K562 (cell line): ENCODE results near the gene ADAM23. TPM values are rescaled to one million over a fixed set of nuclear protein-coding genes. Genes with fewer than 3 reads are reported as not detected.

Experiments
- ATAC-seq: fragments of 200-7000 bp; cut with Tn5 transposase; 3 replicates; pipeline ENCODE4 v1.9.1; 2020; ENCODE audit warnings: moderate library complexity
- BruUV-seq: library from RNA; stranded (reverse); fragments of 400-500 nt; replicated peaks from 2 replicates; lab custom pipeline; 2021; lab: Mats Ljungman, UMichigan
- CTCF ChIA-PET: fragments of 300-600 bp; formaldehyde crosslinking; extraction: SDS; loops from one replicate; lab custom pipeline; 2021; ENCODE audit warnings: low intra/inter-chr PET ratio; lab: Yijun Ruan, JAX
- POLR2A ChIA-PET: fragments of 300-600, 350-650 bp; sonication (Branson Sonifier 250); formaldehyde crosslinking; extraction: SDS; loops from one replicate; lab custom pipeline; 2021; ENCODE audit warnings: antibody characterized with exemption, inconsistent platforms; lab: Yijun Ruan, JAX
- DNase-seq, 4 experiments: peaks; one replicate each; pipeline versions ENCODE4 v3.0.0 to v3.0.0-alpha.2; 2011 to 2018; ENCODE audit warnings: low spot score in 3 of 4, mixed read lengths in 3 of 4; ENCODE audit errors: extremely low read depth in 1 of 4
- FAIRE-seq: peaks from 2 replicates; lab custom pipeline; 2011; peaks lifted over from hg19 to GRCh38; lab: Jason Lieb, UNC
- H2AFZ ChIP-seq: 2 replicates; pipeline ENCODE4 v1.6.0; 2011; ENCODE audit warnings: low read depth, low read length, control low read depth, inconsistent platforms
- H3K27ac ChIP-seq: fragments of 200-600 bp; 3 replicates; pipeline ENCODE4 v1.8.0; 2011; ENCODE audit warnings: low read depth, mild to moderate bottlenecking, control low read depth, inconsistent platforms, low read length, moderate library complexity, mixed read lengths; ENCODE audit errors: extremely low read depth
- H3K27me3 ChIP-seq, 2 experiments: fragments of 300-600 bp in 1 of 2; 2 replicates in 1 of 2; 3 replicates in 1 of 2; pipeline versions ENCODE4 v1.6.0 to v1.8.0; 2011; ENCODE audit warnings: inconsistent platforms in 2 of 2, low read length in 2 of 2, mild to moderate bottlenecking in 1 of 2, mixed read lengths in 1 of 2, moderate library complexity in 1 of 2; ENCODE audit not compliant: control insufficient read depth in 2 of 2, insufficient read depth in 2 of 2
- H3K36me3 ChIP-seq: fragments of 300-600 bp; 3 replicates; pipeline ENCODE4 v1.8.0; 2011; ENCODE audit warnings: mild to moderate bottlenecking, low read length, inconsistent platforms; ENCODE audit not compliant: control insufficient read depth, insufficient read depth
- H3K4me1 ChIP-seq, 2 experiments: fragments of 200-600 bp in 1 of 2; replicated peaks in 1 of 2; 2 replicates in 1 of 2; 3 replicates in 1 of 2; pipeline versions ENCODE4 v1.5.1 to v1.8.0; 2011; ENCODE audit warnings: inconsistent platforms in 2 of 2, low read length in 2 of 2, mild to moderate bottlenecking in 1 of 2, mixed read lengths in 1 of 2, moderate library complexity in 1 of 2; ENCODE audit not compliant: control insufficient read depth in 2 of 2, insufficient read depth in 2 of 2
- H3K4me2 ChIP-seq: 2 replicates; pipeline ENCODE4 v1.6.1; 2011; ENCODE audit warnings: low read length, control low read depth, inconsistent platforms, mixed read lengths; ENCODE audit not compliant: insufficient read depth
- H3K4me3 ChIP-seq: fragments of 200-600 bp; sonication (generic), shearing (Covaris generic); 2 replicates; pipeline ENCODE4 v1.5.1; 2016; ENCODE audit warnings: control low read depth, inconsistent platforms
- H3K79me2 ChIP-seq: fragments of 200-600 bp; 3 replicates; pipeline ENCODE4 v1.8.0; 2011; ENCODE audit warnings: low read length, inconsistent platforms; ENCODE audit not compliant: control insufficient read depth, insufficient read depth
- H3K9ac ChIP-seq, 2 experiments: 2 replicates each; pipeline versions ENCODE4 v1.6.0 to v1.6.1; 2011; ENCODE audit warnings: low read depth in 2 of 2, low read length in 2 of 2, control low read depth in 1 of 2, inconsistent platforms in 1 of 2, mild to moderate bottlenecking in 1 of 2, mixed read lengths in 1 of 2; ENCODE audit not compliant: insufficient read depth in 1 of 2
- H3K9me1 ChIP-seq: one replicate; pipeline ENCODE4 v1.6.0; 2011; ENCODE audit warnings: inconsistent platforms, mild to moderate bottlenecking, low read length, moderate library complexity; ENCODE audit not compliant: control insufficient read depth, insufficient read depth
- H3K9me3 ChIP-seq: replicated peaks from 2 replicates; pipeline ENCODE4 v1.5.1; 2011; ENCODE audit warnings: low read depth, low read length, inconsistent platforms; ENCODE audit not compliant: control insufficient read depth, insufficient read depth
- H4K20me1 ChIP-seq: replicated peaks from 2 replicates; pipeline ENCODE4 v1.6.1; 2011; ENCODE audit warnings: low read length, inconsistent platforms, mixed read lengths; ENCODE audit not compliant: control insufficient read depth, insufficient read depth
- BCL6 ChIP-seq: fragments of 250-450 bp; sonication (Bioruptor Pico); IDR thresholded peaks from 2 replicates; pipeline ENCODE4 v1.4.0; 2020
- CEBPG ChIP-seq, 3 experiments: fragments of 200-800 bp in 1 of 3; sonication (Bioruptor generic) in 1 of 3; sonication (generic) in 1 of 3; formaldehyde crosslinking in 1 of 3; IDR thresholded peaks in 2 of 3; conservative IDR thresholded peaks in 1 of 3; 2 replicates each; pipeline versions ENCODE4 v1.6.1 to v1.8.0; 2016 to 2022; ENCODE audit warnings: missing compliant biosample characterization in 2 of 3, missing genetic modification characterization in 2 of 3, mild to moderate bottlenecking in 1 of 3, missing genetic modification reagents in 1 of 3
- PML ChIP-seq: IDR thresholded peaks from 2 replicates; pipeline ENCODE4 v1.6.1; 2012; ENCODE audit warnings: low read length, inconsistent platforms
- SUPT5H ChIP-seq: fragments of 450-650 bp; IDR thresholded peaks from 2 replicates; pipeline ENCODE4 v1.6.1; 2016
- WGBS: fragments of 100-300 bp; shearing (Covaris generic); methylation state at CpG from one replicate; pipeline ENCODE4 v1.1.6; 2016; ENCODE audit warnings: low coverage, mixed read lengths; ENCODE audit not compliant: insufficient coverage; ENCODE audit errors: missing lambda C conversion rate; 5-methylcytosine and 5-hydroxymethylcytosine counted together
- in situ Hi-C: fragments of 300-500 bp; cut with MboI; formaldehyde crosslinking; loops from 4 replicates; pipeline ENCODE4 v1.15.0; 2018; ENCODE audit warnings: inconsistent platforms, mixed read lengths
- intact Hi-C: fragments of 100-400 bp; cut with micrococcal nuclease; formaldehyde crosslinking; loops from 2 replicates; pipeline ENCODE4 v1.14.2; 2022
- polyA plus RNA-seq, 8 experiments: library from polyadenylated mRNA; depleted of rRNA in 4 of 8; stranded (reverse) in 5 of 8; unstranded in 3 of 8; fragments of >200 nt; fragmentation: Nextera tagmentation in 2 of 8; fragmentation: Illumina TruSeq in 1 of 8; extraction: Ambion mirVana in 2 of 8; extraction: Trizol in 1 of 8; gene quantifications; 2 replicates each; pipeline versions ENCODE4 v1.2.1 to v1.2.3, GENCODE V29; 2011 to 2014; ENCODE audit warnings: inconsistent platforms in 1 of 8, missing spikeins in 1 of 8
- total RNA-seq, 7 experiments: library from RNA; depleted of rRNA in 6 of 7; stranded (reverse); fragments of >200 nt in 6 of 7; fragmentation: Illumina TruSeq in 2 of 7; extraction: Trizol in 2 of 7; gene quantifications; 2 replicates each; pipeline versions ENCODE4 v1.2.1 to v1.2.3, GENCODE V29; 2011 to 2021; ENCODE audit warnings: low replicate concordance in 1 of 7
- TF ChIP-seq, protein P1 (sequence below): fragments of 450-650 bp; IDR thresholded peaks from 2 replicates; pipeline ENCODE4 v1.6.1; 2017; ENCODE audit warnings: mild to moderate bottlenecking, moderate library complexity
- TF ChIP-seq, protein P2 (sequence below), 3 experiments: IDR thresholded peaks in 2 of 3; conservative IDR thresholded peaks in 1 of 3; 2 replicates each; pipeline ENCODE4 v1.5.1; 2011 to 2012; ENCODE audit warnings: low read length in 3 of 3, mild to moderate bottlenecking in 3 of 3, control low read depth in 2 of 3, improper control_type of control experiment in 1 of 3, inconsistent platforms in 1 of 3, low read depth in 1 of 3, mixed read lengths in 1 of 3, moderate library complexity in 1 of 3; ENCODE audit not compliant: insufficient read depth in 2 of 3
- TF ChIP-seq, protein P3 (sequence below): sonication (generic); formaldehyde crosslinking; IDR thresholded peaks from 2 replicates; pipeline ENCODE4 v1.8.1; 2023; ENCODE audit warnings: mild to moderate bottlenecking, missing genetic modification reagents

ADAM23 gene
- total and polyA plus RNA-seq, 9 of the 15 experiments (the other 6 are each of a cell fraction or from before 2014, with no cell fraction given): 0.02 TPM; not detected in 8

DNA sequence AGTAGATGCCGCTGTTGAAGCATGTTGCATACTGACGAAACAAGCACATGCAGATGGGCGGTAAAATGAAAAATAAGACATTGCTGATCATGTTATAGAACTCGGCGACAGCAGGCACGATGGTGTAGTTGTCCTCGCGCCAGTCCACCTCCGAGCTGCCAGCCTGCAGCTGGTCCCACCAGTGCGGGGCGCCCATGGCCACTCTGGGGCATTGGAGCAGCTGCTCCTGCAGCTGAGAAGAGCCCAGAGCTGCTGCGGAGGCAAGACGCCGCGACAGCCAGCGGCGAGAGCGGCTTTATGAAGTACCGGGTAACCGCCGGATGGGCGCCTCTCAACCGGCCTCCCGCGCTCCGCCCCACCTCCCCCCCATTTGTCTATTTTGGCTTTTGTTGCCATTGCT is 32.6 kb upstream of the ADAM23 start:
- Histone ChIP-seq H3K9me3 (no peaks in the 10 kb centered on the region), H3K9me1 (no peaks in the 10 kb centered on the region), H4K20me1 (no peaks in the 10 kb centered on the region), H3K27ac (no peak overlapping the region), H2AFZ (no peak overlapping the region), H3K79me2 (no peaks in the 10 kb centered on the region), H3K36me3 (no peaks in the 10 kb centered on the region), H3K27me3 (no peaks in the 10 kb centered on the region), H3K4me1 (no peaks in the 10 kb centered on the region), H3K4me2 (no peak overlapping the region), H3K9ac (no peak overlapping the region), H3K4me3 (no peak overlapping the region)
- FAIRE-seq (no peak), DNase-seq (no peak), ATAC-seq (no peak)
- BruUV-seq: no TSS peak
- intact Hi-C loops (no loop called here), in situ Hi-C loops (no loop called here)
- ChIA-PET POLR2A (no interaction called here), CTCF (no interaction called here)
- 13% methylated on average over 13 of the region's 26 CpGs for WGBS
- TF ChIP-seq SUPT5H: no peak
- TF ChIP-seq, protein P1, sequence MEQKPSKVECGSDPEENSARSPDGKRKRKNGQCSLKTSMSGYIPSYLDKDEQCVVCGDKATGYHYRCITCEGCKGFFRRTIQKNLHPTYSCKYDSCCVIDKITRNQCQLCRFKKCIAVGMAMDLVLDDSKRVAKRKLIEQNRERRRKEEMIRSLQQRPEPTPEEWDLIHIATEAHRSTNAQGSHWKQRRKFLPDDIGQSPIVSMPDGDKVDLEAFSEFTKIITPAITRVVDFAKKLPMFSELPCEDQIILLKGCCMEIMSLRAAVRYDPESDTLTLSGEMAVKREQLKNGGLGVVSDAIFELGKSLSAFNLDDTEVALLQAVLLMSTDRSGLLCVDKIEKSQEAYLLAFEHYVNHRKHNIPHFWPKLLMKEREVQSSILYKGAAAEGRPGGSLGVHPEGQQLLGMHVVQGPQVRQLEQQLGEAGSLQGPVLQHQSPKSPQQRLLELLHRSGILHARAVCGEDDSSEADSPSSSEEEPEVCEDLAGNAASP: no peak
- no peak for TF ChIP-seq CEBPG (CRISPR knock-in tag; IDR thresholded peaks at IDR 0.05)
- TF ChIP-seq CEBPG (tag; conservative IDR thresholded peaks at IDR 0.05 in 1 of 2, IDR thresholded peaks at IDR 0.05 in 1 of 2): no peak
- no peak for TF ChIP-seq PML
- TF ChIP-seq, protein P2, sequence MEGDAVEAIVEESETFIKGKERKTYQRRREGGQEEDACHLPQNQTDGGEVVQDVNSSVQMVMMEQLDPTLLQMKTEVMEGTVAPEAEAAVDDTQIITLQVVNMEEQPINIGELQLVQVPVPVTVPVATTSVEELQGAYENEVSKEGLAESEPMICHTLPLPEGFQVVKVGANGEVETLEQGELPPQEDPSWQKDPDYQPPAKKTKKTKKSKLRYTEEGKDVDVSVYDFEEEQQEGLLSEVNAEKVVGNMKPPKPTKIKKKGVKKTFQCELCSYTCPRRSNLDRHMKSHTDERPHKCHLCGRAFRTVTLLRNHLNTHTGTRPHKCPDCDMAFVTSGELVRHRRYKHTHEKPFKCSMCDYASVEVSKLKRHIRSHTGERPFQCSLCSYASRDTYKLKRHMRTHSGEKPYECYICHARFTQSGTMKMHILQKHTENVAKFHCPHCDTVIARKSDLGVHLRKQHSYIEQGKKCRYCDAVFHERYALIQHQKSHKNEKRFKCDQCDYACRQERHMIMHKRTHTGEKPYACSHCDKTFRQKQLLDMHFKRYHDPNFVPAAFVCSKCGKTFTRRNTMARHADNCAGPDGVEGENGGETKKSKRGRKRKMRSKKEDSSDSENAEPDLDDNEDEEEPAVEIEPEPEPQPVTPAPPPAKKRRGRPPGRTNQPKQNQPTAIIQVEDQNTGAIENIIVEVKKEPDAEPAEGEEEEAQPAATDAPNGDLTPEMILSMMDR (IDR thresholded peaks at IDR 0.05 in 2 of 3, conservative IDR thresholded peaks at IDR 0.05 in 1 of 3; ENCODE audit: insufficient read depth in 2 of 3, low read depth in 1 of 3, low read length in 3 of 3): no peak
- TF ChIP-seq, protein P3, sequence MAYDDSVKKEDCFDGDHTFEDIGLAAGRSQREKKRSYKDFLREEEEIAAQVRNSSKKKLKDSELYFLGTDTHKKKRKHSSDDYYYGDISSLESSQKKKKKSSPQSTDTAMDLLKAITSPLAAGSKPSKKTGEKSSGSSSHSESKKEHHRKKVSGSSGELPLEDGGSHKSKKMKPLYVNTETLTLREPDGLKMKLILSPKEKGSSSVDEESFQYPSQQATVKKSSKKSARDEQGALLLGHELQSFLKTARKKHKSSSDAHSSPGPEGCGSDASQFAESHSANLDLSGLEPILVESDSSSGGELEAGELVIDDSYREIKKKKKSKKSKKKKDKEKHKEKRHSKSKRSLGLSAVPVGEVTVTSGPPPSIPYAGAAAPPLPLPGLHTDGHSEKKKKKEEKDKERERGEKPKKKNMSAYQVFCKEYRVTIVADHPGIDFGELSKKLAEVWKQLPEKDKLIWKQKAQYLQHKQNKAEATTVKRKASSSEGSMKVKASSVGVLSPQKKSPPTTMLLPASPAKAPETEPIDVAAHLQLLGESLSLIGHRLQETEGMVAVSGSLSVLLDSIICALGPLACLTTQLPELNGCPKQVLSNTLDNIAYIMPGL (CRISPR knock-in tag): no peak
- TF ChIP-seq BCL6 (CRISPR knock-in tag): no peak
